Activated T-helper 17 cell treated with anti-CD3 and anti-CD28 coated beads, Interleukin-2, amount 50 U/mL, for 72 hours (primary cell): ENCODE measurements around the gene KIF15. TPM values are rescaled to one million over a fixed set of nuclear protein-coding genes. Genes with fewer than 3 reads are reported as not detected.

Source experiments
- total RNA-seq, 2 donors: library from RNA; stranded (reverse); gene quantifications; one replicate each; pipeline ENCODE4 v1.2.3, GENCODE V29; 2022

The KIF15 gene
- total RNA-seq, 2 donors from 2014 or later, result 25.3 to 34.7 TPM

Other genes with a start within 250 kb of the KIF15 start
- 1 to 10 TPM in 1 of 2 donors, under 1 TPM in 1; 0.78 to 1.6 TPM for gene ZKSCAN7, start 206.6 kb upstream of the KIF15 start, total RNA-seq
- gene ZNF660, start 176.8 kb upstream of the KIF15 start, total RNA-seq, result under 1 TPM in 1 of 2 donors, not detected in 1; 0.08 TPM
- gene ZNF197, start 136.8 kb upstream of the KIF15 start, total RNA-seq, result 1 to 10 TPM; 7.9 to 8.4 TPM
- 1 to 10 TPM; 1.6 to 3.0 TPM for gene ZNF35, start 113.1 kb upstream of the KIF15 start, total RNA-seq
- gene ZNF502, start 49.1 kb upstream of the KIF15 start, total RNA-seq, result 1 to 10 TPM in 1 of 2 donors, under 1 TPM in 1; 0.73 to 1.5 TPM
- gene ZNF501, start 32.2 kb upstream of the KIF15 start, total RNA-seq, result 1 to 10 TPM in 1 of 2 donors, under 1 TPM in 1; 0.73 to 1.7 TPM
- gene KIAA1143, start 175 bp upstream of the KIF15 start, total RNA-seq, result 10 to 100 TPM; 21.0 to 26.1 TPM
- gene TMEM42, start 100.1 kb downstream of the KIF15 start, total RNA-seq, result 1 to 10 TPM; 6.9 to 7.3 TPM
- not detected for gene TGM4, start 112.8 kb downstream of the KIF15 start, total RNA-seq
- gene ZDHHC3, start 214.4 kb downstream of the KIF15 start, total RNA-seq, result 10 to 100 TPM; 20.5 to 50.5 TPM
- gene EXOSC7, start 214.4 kb downstream of the KIF15 start, total RNA-seq, result 10 to 100 TPM; 47.0 to 70.5 TPM